GM12878 (cell line): Measurements from ENCODE around the gene UST. TPM values are rescaled to one million over a fixed set of nuclear protein-coding genes. Genes with fewer than 3 reads are reported as not detected.

Experiments used
- ATAC-seq: fragments of 200-7000 bp; cut with Tn5 transposase; 3 replicates; pipeline ENCODE4 v1.9.1; 2020; ENCODE audit warnings: mild to moderate bottlenecking, moderate library complexity
- BruUV-seq: library from RNA; stranded (reverse); fragments of 400-500 nt; replicated peaks from 2 replicates; lab custom pipeline; 2021; lab: Mats Ljungman, UMichigan
- CTCF ChIA-PET: fragments of 300-600 bp; sonication (Branson Sonifier 250); formaldehyde crosslinking; extraction: SDS; loops from one replicate; lab custom pipeline; 2021; ENCODE audit warnings: inconsistent platforms; lab: Yijun Ruan, JAX
- POLR2A ChIA-PET: fragments of 350-600 bp; formaldehyde crosslinking; extraction: SDS; loops from one replicate; lab custom pipeline; 2021; ENCODE audit warnings: inconsistent platforms; lab: Charles Lee
- RAD21 ChIA-PET: fragments of 300-600 bp; sonication (Branson Sonifier 250); formaldehyde crosslinking; loops from one replicate; lab custom pipeline; 2023; ENCODE audit warnings: antibody characterized with exemption; ENCODE audit not compliant: unreplicated experiment; lab: Charles Lee
- SMC1A ChIA-PET: fragments of 300-600 bp; sonication (Branson Sonifier 250); formaldehyde crosslinking; loops from one replicate; lab custom pipeline; 2023; ENCODE audit not compliant: unreplicated experiment, uncharacterized antibody; lab: Charles Lee
- DNase-seq: peaks from one replicate; pipeline ENCODE4 v3.0.0-alpha.2; 2011; ENCODE audit warnings: low read depth, low spot score
- FAIRE-seq: peaks from 3 replicates; lab custom pipeline; 2011; peaks lifted over from hg19 to GRCh38; lab: Jason Lieb, UNC
- H2AFZ ChIP-seq: 2 replicates; pipeline ENCODE4 v1.6.0; 2011; ENCODE audit warnings: low read depth, low read length, control low read depth; ENCODE audit not compliant: control insufficient read depth
- H3K27ac ChIP-seq: 2 replicates; pipeline ENCODE4 v1.5.1; 2011; ENCODE audit warnings: control low read depth; ENCODE audit not compliant: control insufficient read depth, insufficient read depth
- H3K27me3 ChIP-seq, 2 experiments: replicated peaks in 1 of 2; 2 replicates each; pipeline versions ENCODE4 v1.6.0 to v1.6.1; 2011; ENCODE audit warnings: low read length in 1 of 2; ENCODE audit not compliant: control insufficient read depth in 2 of 2, insufficient read depth in 2 of 2
- H3K36me3 ChIP-seq, 2 experiments: 2 replicates each; pipeline ENCODE4 v1.5.1; 2011; ENCODE audit warnings: low read length in 1 of 2; ENCODE audit not compliant: control insufficient read depth in 2 of 2, insufficient read depth in 2 of 2
- H3K4me1 ChIP-seq: 2 replicates; pipeline ENCODE4 v1.6.1; 2011; ENCODE audit warnings: mild to moderate bottlenecking, low read length, moderate library complexity, mixed read lengths; ENCODE audit not compliant: control insufficient read depth, insufficient read depth
- H3K4me2 ChIP-seq: 2 replicates; pipeline ENCODE4 v1.6.0; 2011; ENCODE audit warnings: control low read depth; ENCODE audit not compliant: control insufficient read depth, insufficient read depth
- H3K4me3 ChIP-seq: fragments of 200-600 bp; sonication (generic); 2 replicates; pipeline ENCODE4 v1.5.1; 2016
- H3K79me2 ChIP-seq: 2 replicates; pipeline ENCODE4 v1.6.0; 2011; ENCODE audit warnings: low read length; ENCODE audit not compliant: control insufficient read depth, insufficient read depth
- H3K9ac ChIP-seq: 2 replicates; pipeline ENCODE4 v1.8.0; 2011; ENCODE audit warnings: low read length, control low read depth, mixed read lengths; ENCODE audit not compliant: control insufficient read depth, insufficient read depth
- H3K9me3 ChIP-seq: replicated peaks from 3 replicates; pipeline ENCODE4 v1.5.1; 2011; ENCODE audit warnings: mild to moderate bottlenecking, low read length; ENCODE audit not compliant: control insufficient read depth, insufficient read depth
- H4K20me1 ChIP-seq: 2 replicates; pipeline ENCODE4 v1.6.0; 2011; ENCODE audit not compliant: control insufficient read depth, insufficient read depth
- BACH1 ChIP-seq: fragments of 450-650 bp; IDR thresholded peaks from 2 replicates; pipeline ENCODE4 v1.6.1; 2017; ENCODE audit warnings: mild to moderate bottlenecking, borderline replicate concordance
- EED ChIP-seq: sonication (generic); IDR thresholded peaks from 2 replicates; pipeline ENCODE4 v1.6.1; 2016; ENCODE audit warnings: antibody characterized with exemption, low read depth
- ESRRA ChIP-seq: IDR thresholded peaks from 2 replicates; pipeline ENCODE4 v1.6.1; 2012; ENCODE audit warnings: mild to moderate bottlenecking, low read length, improper control_type of control experiment
- HDAC6 ChIP-seq: fragments of 200-600 bp; sonication (generic); IDR thresholded peaks from one replicate; pipeline ENCODE4 v1.8.0; 2017; ENCODE audit warnings: antibody characterized with exemption; ENCODE audit not compliant: unreplicated experiment
- IKZF2 ChIP-seq, 2 experiments: fragments of 450-650 bp; IDR thresholded peaks; 2 replicates each; pipeline ENCODE4 v1.6.1; 2017; ENCODE audit warnings: mild to moderate bottlenecking in 2 of 2, moderate library complexity in 2 of 2
- KAT2A ChIP-seq: conservative IDR thresholded peaks from 2 replicates; pipeline ENCODE4 v1.6.1; 2011; ENCODE audit warnings: low read depth, low read length; ENCODE audit not compliant: control insufficient read depth
- KDM1A ChIP-seq: fragments of 200-600 bp; sonication (generic); IDR thresholded peaks from 2 replicates; pipeline ENCODE4 v1.6.1; 2016; ENCODE audit warnings: borderline replicate concordance
- MAX ChIP-seq: IDR thresholded peaks from 2 replicates; pipeline ENCODE4 v1.6.1; 2012; ENCODE audit warnings: low read depth, low read length, improper control_type of control experiment
- NKRF ChIP-seq: fragments of 450-650 bp; conservative IDR thresholded peaks from 2 replicates; pipeline ENCODE4 v1.6.1; 2017; ENCODE audit warnings: mild to moderate bottlenecking, moderate library complexity
- NR2C1 ChIP-seq: fragments of 450-650 bp; IDR thresholded peaks from 2 replicates; pipeline ENCODE4 v1.6.1; 2017; ENCODE audit warnings: antibody characterized with exemption, mild to moderate bottlenecking, moderate library complexity
- PBX3 ChIP-seq: IDR thresholded peaks from 2 replicates; pipeline ENCODE4 v1.6.1; 2011; ENCODE audit warnings: mild to moderate bottlenecking, low read depth, low read length, moderate library complexity; ENCODE audit not compliant: insufficient replicate concordance
- RAD21 ChIP-seq: IDR thresholded peaks from 2 replicates; pipeline ENCODE4 v1.6.1; 2011; ENCODE audit warnings: mild to moderate bottlenecking, low read depth, low read length, moderate library complexity; ENCODE audit not compliant: insufficient read depth
- REST ChIP-seq: IDR thresholded peaks from 2 replicates; pipeline ENCODE4 v1.6.1; 2012; ENCODE audit warnings: mild to moderate bottlenecking, low read depth, low read length
- SREBF1 ChIP-seq: IDR thresholded peaks from 2 replicates; pipeline ENCODE4 v1.6.1; 2012; ENCODE audit warnings: mild to moderate bottlenecking, low read length
- TARDBP ChIP-seq: IDR thresholded peaks from 2 replicates; pipeline ENCODE4 v1.6.1; 2016; ENCODE audit warnings: borderline replicate concordance
- YBX1 ChIP-seq: fragments of 450-650 bp; IDR thresholded peaks from 2 replicates; pipeline ENCODE4 v1.6.1; 2016; ENCODE audit warnings: antibody characterized with exemption
- ZNF24 ChIP-seq: fragments of 450-650 bp; IDR thresholded peaks from 2 replicates; pipeline ENCODE4 v1.6.1; 2017; ENCODE audit warnings: antibody characterized with exemption, mild to moderate bottlenecking
- WGBS: methylation state at CpG from one replicate; pipeline ENCODE4 v1.1.6; 2016; ENCODE audit warnings: low lambda C conversion rate; ENCODE audit not compliant: insufficient replicate concordance, insufficient coverage; ENCODE audit errors: missing lambda C conversion rate; 5-methylcytosine and 5-hydroxymethylcytosine counted together
- in situ Hi-C: fragments of 300-500 bp; cut with MboI; formaldehyde crosslinking; loops from 9 replicates; pipeline ENCODE4 v1.14.3; 2018; ENCODE audit warnings: mixed read lengths
- intact Hi-C: fragments of 100-400 bp; cut with micrococcal nuclease; formaldehyde crosslinking; loops from one replicate; pipeline ENCODE4 v1.14.2; 2022; ENCODE audit not compliant: unreplicated experiment
- polyA plus RNA-seq, 11 experiments: library from polyadenylated mRNA; depleted of rRNA in 4 of 11; unstranded in 6 of 11; stranded (reverse) in 5 of 11; fragments of >200 nt; fragmentation: Nextera tagmentation in 4 of 11; fragmentation: Illumina TruSeq in 1 of 11; extraction: Ambion mirVana in 4 of 11; extraction: Trizol in 1 of 11; gene quantifications; 1 replicate in 1 of 11; 2 replicates in 10 of 11; pipeline versions ENCODE4 v1.2.1 to v1.2.3, GENCODE V29; 2011 to 2016; ENCODE audit warnings: inconsistent platforms in 2 of 11, missing spikeins in 2 of 11, low read depth in 1 of 11
- total RNA-seq, 4 experiments: library from RNA; depleted of rRNA in 3 of 4; stranded (reverse); fragments of >200 nt in 3 of 4; fragmentation: Illumina TruSeq in 1 of 4; extraction: Trizol in 1 of 4; gene quantifications; 2 replicates each; pipeline versions ENCODE4 v1.2.1 to v1.2.3, GENCODE V29; 2013 to 2021

The UST gene
- total and polyA plus RNA-seq, 10 of the 15 experiments (the other 5 are each of a cell fraction or from before 2014, with no cell fraction given): 0.74 to 43.3 (median 2.2) TPM

GRCh38 chr6:149074832-149075258 is 328.0 kb downstream of the UST start:
- in situ Hi-C loops: no loop called here
- no peaks in the 10 kb centered on the region for H3K27me3 ChIP-seq
- ATAC-seq (no peak), FAIRE-seq (no peak), DNase-seq (no peak)
- H3K79me2 ChIP-seq: no peaks in the 10 kb centered on the region
- intact Hi-C loops: no loop called here
- H3K4me3 ChIP-seq: no peak overlapping the region
- H3K9ac ChIP-seq: no peak overlapping the region
- no TSS peak for BruUV-seq
- H3K4me1 ChIP-seq: peaks cover 21% of the 10 kb centered on the region
- 95% methylated on average over 2 of the region's 2 CpGs for WGBS
- H3K4me2 ChIP-seq: no peak overlapping the region
- no peaks in the 10 kb centered on the region for H4K20me1 ChIP-seq
- RAD21 ChIA-PET: interaction anchor here (0.9 to 4.4 kb wide), 8 partner anchors 9 to 443 kb away, joined by 3 to 42 read pairs (median 4); no protein-coding TSS in a partner anchor
- no peak overlapping the region for H3K27ac ChIP-seq
- CTCF ChIA-PET: interaction anchor here (1.1 to 3.4 kb wide), 7 partner anchors 10 to 357 kb away, joined by 3 to 29 read pairs (median 5); no protein-coding TSS in a partner anchor
- no peak overlapping the region for H2AFZ ChIP-seq
- SMC1A ChIA-PET: interaction anchor here (0.7 to 5.8 kb wide), 17 partner anchors 10 to 357 kb away, joined by 3 to 88 read pairs (median 5); no protein-coding TSS in a partner anchor
- no peaks in the 10 kb centered on the region for H3K36me3 ChIP-seq
- peaks cover 3% of the 10 kb centered on the region; the same call in 2 of the 3 replicates for H3K9me3 ChIP-seq
- POLR2A ChIA-PET: interaction anchor here (0.6 to 4.2 kb wide), 2 partner anchors 10 to 473 kb away, joined by 3 to 33 read pairs; no protein-coding TSS in a partner anchor
- TF ChIP-seq HDAC6 (no peak), EED (no peak), KDM1A (no peak), IKZF2 (IDR thresholded peaks at IDR 0.05) (no peak), MAX (no peak), ZNF24 (no peak), PBX3 (no peak), YBX1 (no peak), BACH1 (no peak), NKRF (no peak), NR2C1 (no peak), ESRRA (no peak), RAD21 (no peak), SREBF1 (no peak), REST (no peak), KAT2A (no peak), TARDBP (no peak)
